ENCODE data around the gene AAK1. TPM values are rescaled to one million over a fixed set of nuclear protein-coding genes. Genes with fewer than 3 reads are reported as not detected.
A peak's percentile ranks its signal among the peaks of the same experiment; 100 is the strongest.

The AAK1 gene
- polyA plus RNA-seq, 10 donors, result 11.6 to 18.3 (median 15.2) TPM

GRCh38 chr2:69495008-69495407 lies 148.5 kb downstream of the AAK1 start:
- no peak for DNase-seq

GRCh38 chr2:69494126-69494525 lies 149.4 kb downstream of the AAK1 start:
- no peak for DNase-seq

GRCh38 chr2:69493268-69493667 lies 150.3 kb downstream of the AAK1 start:
- peak in 1 of 3 donors; percentile 25 for DNase-seq

GRCh38 chr2:69491864-69492263 lies 151.7 kb downstream of the AAK1 start:
- DNase-seq, result no peak

- no peak for DNase-seq
These were observed 153.1 kb downstream of the AAK1 start for GRCh38 chr2:69490486-69490885.

- DNase-seq, result no peak
These were observed 153.7 kb downstream of the AAK1 start for GRCh38 chr2:69489793-69490192.

- DNase-seq, result no peak
These were observed 159.8 kb downstream of the AAK1 start for GRCh38 chr2:69483696-69484095.

GRCh38 chr2:69483024-69483423 lies 160.5 kb downstream of the AAK1 start:
- DNase-seq, result no peak

GRCh38 chr2:69482471-69482870 lies 161.1 kb downstream of the AAK1 start:
- no peak for DNase-seq

- no peak for DNase-seq
These were observed 162.1 kb downstream of the AAK1 start for GRCh38 chr2:69481421-69481820.

- no peak for DNase-seq
These were observed 165.9 kb downstream of the AAK1 start for GRCh38 chr2:69477627-69478026.

GRCh38 chr2:69474688-69475087 lies 168.9 kb downstream of the AAK1 start:
- no peak for DNase-seq

GRCh38 chr2:69471793-69472192 lies 171.7 kb downstream of the AAK1 start:
- no peak for DNase-seq

- no peak for DNase-seq
These were observed 172.6 kb downstream of the AAK1 start for GRCh38 chr2:69470911-69471310.

- DNase-seq, result no peak
These were observed 173.8 kb downstream of the AAK1 start for GRCh38 chr2:69469784-69470183.

- no peak for DNase-seq
These were observed 174.2 kb downstream of the AAK1 start for GRCh38 chr2:69469375-69469774.

GRCh38 chr2:69466728-69467127 lies 176.8 kb downstream of the AAK1 start:
- DNase-seq, result no peak

GRCh38 chr2:69465513-69466456 lies 177.8 kb downstream of the AAK1 start:
- DNase-seq, result peak; percentile 15 to 75 (median 48)

- DNase-seq, result peak in 2 of 3 donors; percentile 15 to 53
These were observed 179.0 kb downstream of the AAK1 start for GRCh38 chr2:69464575-69464974.

- peak in 1 of 3 donors; percentile 6 for DNase-seq
These were observed 180.8 kb downstream of the AAK1 start for GRCh38 chr2:69462780-69463179.

GRCh38 chr2:69461404-69461803 lies 182.1 kb downstream of the AAK1 start:
- no peak for DNase-seq

GRCh38 chr2:69459936-69460335 lies 183.6 kb downstream of the AAK1 start:
- DNase-seq, result no peak

GRCh38 chr2:69456950-69457445 lies 186.5 kb downstream of the AAK1 start:
- no peak for DNase-seq

Measured in muscle of back (tissue), 11 donors.